CD4-positive, alpha-beta memory T cell (primary cell): ENCODE data around the gene COQ8B. TPM values are rescaled to one million over a fixed set of nuclear protein-coding genes. Genes with fewer than 3 reads are reported as not detected.
"Not testable (repeated sequence)": the region's sequence is repeated elsewhere in the genome, so short reads cannot be mapped to it uniquely, and the experiment has no call there.

ENCODE experiments used
- CTCF ChIA-PET: fragments of 350-600 bp; sonication (Branson Sonifier 250); formaldehyde crosslinking; loops from one replicate; lab custom pipeline; 2021; ENCODE audit warnings: inconsistent platforms; ENCODE audit not compliant: partially characterized antibody; lab: Charles Lee
- POLR2A ChIA-PET: fragments of 350-600 bp; sonication (Branson Sonifier 250); formaldehyde crosslinking; loops from one replicate; lab custom pipeline; 2021; ENCODE audit not compliant: partially characterized antibody; lab: Charles Lee
- DNase-seq, 5 donors: peaks; one replicate each; pipeline versions ENCODE4 v3.0.0 to v3.0.0-alpha.2; 2020 to 2022; ENCODE audit warnings: mixed read lengths in 1 of 5
- H3K27ac ChIP-seq: one replicate; pipeline ENCODE4 v1.7.0; 2013; ENCODE audit warnings: low read depth, low read length
- H3K27me3 ChIP-seq: 2 replicates; pipeline ENCODE4 v1.7.0; 2013; ENCODE audit warnings: mild to moderate bottlenecking, low read length, moderate library complexity; ENCODE audit not compliant: insufficient read depth
- H3K36me3 ChIP-seq: 2 replicates; pipeline ENCODE4 v1.7.0; 2013; ENCODE audit warnings: mild to moderate bottlenecking, low read length, moderate library complexity; ENCODE audit not compliant: insufficient read depth
- H3K4me1 ChIP-seq: 2 replicates; pipeline ENCODE4 v1.7.0; 2013; ENCODE audit warnings: mild to moderate bottlenecking, low read length, moderate library complexity; ENCODE audit not compliant: insufficient read depth
- H3K4me3 ChIP-seq, 2 donors: one replicate each; pipeline ENCODE4 v1.7.0; 2013; ENCODE audit warnings: low read length in 2 of 2, mild to moderate bottlenecking in 1 of 2
- H3K9me3 ChIP-seq, 2 donors: one replicate each; pipeline ENCODE4 v1.7.0; 2013; ENCODE audit warnings: low read length in 2 of 2, control low read depth in 1 of 2; ENCODE audit not compliant: control insufficient read depth in 1 of 2
- H3K27ac Mint-ChIP-seq, 7 donors: one replicate each; pipeline ENCODE4 v1.8.0; 2020 to 2021; ENCODE audit warnings: mixed read lengths in 7 of 7, mild to moderate bottlenecking in 6 of 7, inconsistent platforms in 3 of 7, moderate library complexity in 3 of 7
- H3K27me3 Mint-ChIP-seq, 2 donors: one replicate each; pipeline ENCODE4 v1.8.0; 2020 to 2021; ENCODE audit warnings: mixed read lengths in 2 of 2
- H3K36me3 Mint-ChIP-seq, 2 donors: one replicate each; pipeline ENCODE4 v1.8.0; 2020 to 2021; ENCODE audit warnings: mixed read lengths in 2 of 2, inconsistent platforms in 1 of 2, mild to moderate bottlenecking in 1 of 2
- H3K4me1 Mint-ChIP-seq, 4 donors: one replicate each; pipeline ENCODE4 v1.8.0; 2020 to 2021; ENCODE audit warnings: mixed read lengths in 4 of 4, mild to moderate bottlenecking in 1 of 4
- H3K4me3 Mint-ChIP-seq, 8 donors: one replicate each; pipeline ENCODE4 v1.8.0; 2020 to 2021; ENCODE audit warnings: mixed read lengths in 8 of 8, mild to moderate bottlenecking in 7 of 8, moderate library complexity in 6 of 8, inconsistent platforms in 3 of 8
- H3K9me3 Mint-ChIP-seq, 8 donors: one replicate each; pipeline ENCODE4 v1.8.0; 2020 to 2021; ENCODE audit warnings: mixed read lengths in 8 of 8, mild to moderate bottlenecking in 5 of 8, inconsistent platforms in 3 of 8, moderate library complexity in 1 of 8
- intact Hi-C: fragments of 100-400 bp; cut with micrococcal nuclease; formaldehyde crosslinking; loops from one replicate; pipeline ENCODE4 v1.15.1; 2023
- polyA plus RNA-seq, 2 donors: library from polyadenylated mRNA; unstranded; fragments of 300-500 nt; fragmentation: Illumina TruSeq; gene quantifications; one replicate each; pipeline ENCODE4 v1.2.3, GENCODE V29; 2021
- total RNA-seq, 2 experiments: library from RNA; stranded (reverse); gene quantifications; one replicate each; pipeline ENCODE4 v1.2.3, GENCODE V29; 2021

The COQ8B gene
- total and polyA plus RNA-seq, 4 experiments from 2014 or later: 20.2 to 54.7 (median 34.2) TPM

DNA sequence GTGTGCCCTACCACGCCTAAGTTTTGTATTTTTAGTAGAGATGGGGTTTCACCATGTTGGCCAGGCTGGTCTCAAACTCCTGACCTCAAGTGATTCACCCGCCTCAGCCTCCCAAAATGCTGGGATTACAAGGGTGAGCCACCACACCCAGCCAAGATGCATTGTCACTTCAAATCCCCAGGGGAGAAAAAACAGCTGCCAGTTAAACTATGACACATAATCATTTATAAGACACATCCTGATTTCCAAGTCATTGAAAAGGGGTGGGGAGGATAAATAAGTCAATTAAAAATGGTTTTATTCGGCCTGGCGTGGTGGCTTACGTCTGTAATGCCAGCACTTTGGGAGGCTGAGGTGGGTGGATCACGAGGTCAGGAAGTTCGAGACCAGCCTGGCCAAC, 61.0 kb downstream of the COQ8B start:
- H3K27ac Mint-ChIP-seq, H3K4me1 ChIP-seq, H3K4me3 Mint-ChIP-seq, H3K9me3 ChIP-seq, intact Hi-C loops, H3K4me1 Mint-ChIP-seq, H3K9me3 Mint-ChIP-seq, H3K27me3 ChIP-seq, H3K36me3 ChIP-seq, H3K27me3 Mint-ChIP-seq, CTCF ChIA-PET, H3K27ac ChIP-seq, H3K36me3 Mint-ChIP-seq, POLR2A ChIA-PET, H3K4me3 ChIP-seq, DNase-seq: not testable (repeated sequence)

DNA sequence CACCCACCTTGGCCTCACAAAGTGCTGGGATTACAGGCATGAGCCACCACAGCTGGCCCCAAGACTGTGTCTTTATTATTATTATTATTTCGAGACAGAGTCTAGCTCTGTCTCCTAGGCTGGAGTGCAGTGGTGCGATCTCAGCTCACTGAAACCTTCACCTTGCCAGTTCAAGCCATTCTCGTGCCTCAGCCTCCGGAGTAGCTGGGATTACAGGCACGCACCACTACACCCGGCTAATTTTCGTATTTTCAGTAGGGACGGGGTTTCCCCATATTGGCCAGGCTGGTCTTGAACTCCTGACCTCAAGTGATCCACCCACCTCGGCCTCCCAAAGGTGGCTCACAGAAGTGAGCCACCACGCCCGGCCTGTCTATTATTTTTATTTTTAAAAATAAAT, 64.4 kb downstream of the COQ8B start:
- H3K9me3 ChIP-seq, H3K4me3 ChIP-seq, H3K4me1 ChIP-seq, H3K27ac ChIP-seq, H3K9me3 Mint-ChIP-seq, H3K27ac Mint-ChIP-seq, POLR2A ChIA-PET, DNase-seq, H3K27me3 Mint-ChIP-seq, H3K4me1 Mint-ChIP-seq, H3K36me3 ChIP-seq, intact Hi-C loops, H3K36me3 Mint-ChIP-seq, H3K27me3 ChIP-seq, H3K4me3 Mint-ChIP-seq: not testable (repeated sequence)
- CTCF ChIA-PET: interaction anchor here (0.9 kb wide), 1 partner anchor 11 kb away, joined by 3 read pairs; no protein-coding TSS in a partner anchor

DNA sequence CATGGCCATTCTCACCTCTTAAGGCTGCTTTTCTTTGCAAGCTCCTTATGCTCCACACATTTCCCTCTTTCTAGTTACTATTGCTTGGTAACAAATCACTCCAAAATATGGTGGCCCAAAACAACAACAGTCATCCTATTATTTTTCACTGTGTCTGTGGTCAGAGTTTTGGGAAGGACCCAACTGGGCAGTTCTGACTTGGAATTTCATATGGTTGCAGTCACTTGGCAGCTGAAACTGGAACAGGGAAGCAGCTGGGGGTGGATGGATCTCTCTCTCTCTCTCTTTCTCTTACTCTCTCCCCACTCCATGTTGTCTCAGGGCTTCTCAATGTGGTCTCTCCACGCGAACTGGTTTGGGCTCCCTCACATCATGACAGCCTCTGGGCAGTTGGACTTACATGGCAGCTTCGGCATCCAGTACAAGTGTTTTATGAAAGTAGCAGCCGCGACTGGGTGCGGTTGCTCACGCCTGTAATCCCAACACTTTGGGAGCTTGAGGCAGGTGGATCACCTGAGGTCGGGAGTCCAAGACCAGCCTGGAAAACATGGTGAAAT, 65.9 kb downstream of the COQ8B start:
- Histone ChIP-seq H3K27me3 (no peaks in the 10 kb centered on the region), H3K4me3 (no peak overlapping the region), H3K4me1 (no peaks in the 10 kb centered on the region), H3K36me3 (no peaks in the 10 kb centered on the region), H3K27ac (no peak overlapping the region), H3K9me3 (no peaks in the 10 kb centered on the region)
- H3K27me3 Mint-ChIP-seq: peaks cover 0 to 7% of the 10 kb centered on the region in 2 donors
- H3K4me3 Mint-ChIP-seq: no peak overlapping the region
- intact Hi-C loops: no loop called here
- ChIA-PET CTCF (interaction anchor here (2.0 kb wide), 1 partner anchor 16 kb away, joined by 8 read pairs; no protein-coding TSS in a partner anchor), POLR2A (no interaction called here)
- no peak overlapping the region for H3K27ac Mint-ChIP-seq
- no peaks in the 10 kb centered on the region for H3K36me3 Mint-ChIP-seq
- H3K9me3 Mint-ChIP-seq: no peaks in the 10 kb centered on the region
- H3K4me1 Mint-ChIP-seq: no peaks in the 10 kb centered on the region
- no peak for DNase-seq

- CTCF ChIA-PET: interaction anchor here (2.0 kb wide), 1 partner anchor 15 kb away, joined by 8 read pairs; no protein-coding TSS in a partner anchor
- H3K36me3 ChIP-seq, H3K4me3 ChIP-seq, H3K36me3 Mint-ChIP-seq, DNase-seq, H3K4me1 ChIP-seq, H3K27me3 Mint-ChIP-seq, H3K4me1 Mint-ChIP-seq, H3K27ac Mint-ChIP-seq, H3K4me3 Mint-ChIP-seq, H3K9me3 ChIP-seq, intact Hi-C loops, H3K9me3 Mint-ChIP-seq, H3K27ac ChIP-seq, POLR2A ChIA-PET, H3K27me3 ChIP-seq: not testable (repeated sequence)
Observed at GRCh38 chr19:40649903-40650675, 66.6 kb downstream of the COQ8B start.

GRCh38 chr19:40646743-40647254, 69.9 kb downstream of the COQ8B start:
- no peaks in the 10 kb centered on the region for H3K36me3 ChIP-seq
- Mint-ChIP-seq H3K9me3 (no peaks in the 10 kb centered on the region), H3K4me1 (no peaks in the 10 kb centered on the region), H3K4me3 (no peak overlapping the region), H3K27me3 (peaks cover 0 to 11% of the 10 kb centered on the region in 2 donors), H3K36me3 (no peaks in the 10 kb centered on the region), H3K27ac (no peak overlapping the region)
- no peak overlapping the region for H3K27ac ChIP-seq
- no peaks in the 10 kb centered on the region for H3K9me3 ChIP-seq
- no peaks in the 10 kb centered on the region for H3K4me1 ChIP-seq
- no peak overlapping the region for H3K4me3 ChIP-seq
- intact Hi-C loops: no loop called here
- no peak for DNase-seq
- ChIA-PET POLR2A (no interaction called here), CTCF (interaction anchor here (0.5 to 2.7 kb wide), 2 partner anchors 12 to 1141 kb away, joined by 3 to 21 read pairs; no protein-coding TSS in a partner anchor)
- H3K27me3 ChIP-seq: no peaks in the 10 kb centered on the region

DNA sequence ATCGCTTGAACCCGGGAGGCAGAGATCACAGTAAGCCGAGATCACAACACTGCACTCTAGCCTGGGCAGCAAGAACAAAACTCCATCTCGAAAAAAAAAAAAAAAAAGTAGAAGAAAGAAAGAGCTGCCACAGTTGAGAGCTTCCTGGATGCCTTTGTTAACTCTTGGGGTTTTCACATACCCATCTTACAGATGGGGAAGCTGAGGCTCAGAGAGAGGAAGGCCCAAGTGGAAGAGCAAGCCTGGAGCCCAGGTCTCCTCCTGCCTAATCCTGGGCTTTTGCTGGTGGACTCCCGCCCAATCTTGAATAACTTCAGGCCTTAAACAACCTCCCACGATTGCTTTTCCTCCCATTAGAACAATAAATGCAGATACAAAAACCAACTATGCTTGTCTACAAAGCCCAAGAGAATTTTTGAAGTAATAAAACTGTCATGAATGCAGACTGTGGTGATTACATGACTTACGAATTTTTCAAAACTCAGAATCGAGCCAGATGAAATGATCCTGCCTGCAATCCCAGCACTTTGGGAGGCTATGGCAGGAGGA, 73.9 kb downstream of the COQ8B start:
- no peak overlapping the region for H3K27ac Mint-ChIP-seq
- POLR2A ChIA-PET: no interaction called here

GRCh38 chr19:40642051-40642706, 74.5 kb downstream of the COQ8B start:
- CTCF ChIA-PET: interaction anchor here (2.6 kb wide), 1 partner anchor 7 kb away, joined by 15 read pairs; no protein-coding TSS in a partner anchor

More for the DNA sequence above, 73.9 kb downstream of the COQ8B start:
- intact Hi-C loops: no loop called here
- H3K27me3 Mint-ChIP-seq: peaks cover 2 to 8% of the 10 kb centered on the region in 2 donors
- CTCF ChIA-PET: interaction anchor here (0.7 to 2.6 kb wide), 2 partner anchors 8 to 634 kb away, joined by 3 to 15 read pairs; no protein-coding TSS in a partner anchor
- Histone ChIP-seq H3K9me3 (no peaks in the 10 kb centered on the region), H3K36me3 (no peaks in the 10 kb centered on the region), H3K4me3 (no peak overlapping the region), H3K4me1 (no peaks in the 10 kb centered on the region), H3K27ac (no peak overlapping the region), H3K27me3 (no peaks in the 10 kb centered on the region)
- H3K9me3 Mint-ChIP-seq: no peaks in the 10 kb centered on the region
- no peaks in the 10 kb centered on the region for H3K36me3 Mint-ChIP-seq
- no peak for DNase-seq
- no peak overlapping the region for H3K4me3 Mint-ChIP-seq
- H3K4me1 Mint-ChIP-seq: peaks cover 0 to 3% (median 2%) of the 10 kb centered on the region in 4 donors

More at GRCh38 chr19:40642051-40642706, 74.5 kb downstream of the COQ8B start:
- H3K9me3 ChIP-seq: no peaks in the 10 kb centered on the region
- no peaks in the 10 kb centered on the region for H3K36me3 Mint-ChIP-seq
- intact Hi-C loops: no loop called here
- H3K27ac ChIP-seq: no peak overlapping the region
- no peaks in the 10 kb centered on the region for H3K9me3 Mint-ChIP-seq
- H3K27me3 ChIP-seq: no peaks in the 10 kb centered on the region
- H3K27ac Mint-ChIP-seq: no peak overlapping the region
- H3K36me3 ChIP-seq: no peaks in the 10 kb centered on the region
- H3K4me1 Mint-ChIP-seq: peaks cover 0 to 3% (median 2%) of the 10 kb centered on the region in 4 donors
- H3K4me3 Mint-ChIP-seq: no peak overlapping the region
- no peaks in the 10 kb centered on the region for H3K4me1 ChIP-seq
- H3K4me3 ChIP-seq: no peak overlapping the region
- POLR2A ChIA-PET: no interaction called here
- DNase-seq: no peak
- peaks cover 2 to 8% of the 10 kb centered on the region in 2 donors for H3K27me3 Mint-ChIP-seq
